Bronchial epithelial cell (primary cell): Measurements from ENCODE around the gene ARHGEF38. TPM values are rescaled to one million over a fixed set of nuclear protein-coding genes. Genes with fewer than 3 reads are reported as not detected.
"Not testable (repeated sequence)": the region's sequence is repeated elsewhere in the genome, so short reads cannot be mapped to it uniquely, and the experiment has no call there.

Source experiments
- DNase-seq: peaks from one replicate; pipeline ENCODE4 v3.0.0-alpha.2; 2010; ENCODE audit warnings: low read depth
- FAIRE-seq: peaks from 2 replicates; lab custom pipeline; 2011; peaks lifted over from hg19 to GRCh38; lab: Jason Lieb, UNC
- H3K27me3 ChIP-seq: 2 replicates; pipeline ENCODE4 v1.5.1; 2011; ENCODE audit warnings: low read length; ENCODE audit not compliant: control insufficient read depth, insufficient read depth
- H3K36me3 ChIP-seq: 2 replicates; pipeline ENCODE4 v1.5.1; 2011; ENCODE audit warnings: low read length; ENCODE audit not compliant: control insufficient read depth, insufficient read depth
- H3K4me3 ChIP-seq: 2 replicates; pipeline ENCODE4 v1.5.1; 2011; ENCODE audit warnings: mild to moderate bottlenecking, low read depth, low read length, control low read depth
- CTCF ChIP-seq: IDR thresholded peaks from 2 replicates; pipeline ENCODE4 v1.5.1; 2011; ENCODE audit warnings: mild to moderate bottlenecking, moderate library complexity, low read length, control low read depth, inconsistent platforms; ENCODE audit not compliant: insufficient read depth, severe bottlenecking
- total RNA-seq: library from RNA; depleted of rRNA; stranded (reverse); fragments of >200 nt; gene quantifications from 2 replicates; pipeline ENCODE4 v1.2.1, GENCODE V29; 2014

ARHGEF38 gene
- total RNA-seq, 1 donor from 2014 or later = not detected

DNA sequence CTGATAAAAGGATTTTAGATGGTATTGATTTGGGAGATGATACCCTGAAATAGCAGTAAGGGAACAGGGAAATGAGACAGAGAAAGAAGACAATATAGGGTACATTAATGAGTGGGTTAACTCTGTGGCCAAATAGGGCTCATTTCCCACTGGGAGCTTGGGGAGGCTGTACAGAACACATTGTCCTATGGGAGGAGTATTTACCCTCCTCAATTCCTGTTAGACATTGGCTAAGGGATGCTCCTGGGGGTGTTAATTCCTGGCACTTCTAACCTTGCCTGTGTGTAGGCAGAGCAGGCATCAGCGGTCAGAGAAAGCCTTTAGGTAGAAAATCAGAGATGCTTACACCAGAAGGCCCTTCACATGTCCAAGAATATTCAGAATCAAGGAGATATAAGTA lies 49.0 kb downstream of the ARHGEF38 start:
- H3K4me3 ChIP-seq = no peak overlapping the region
- FAIRE-seq (no peak), DNase-seq (no peak)
- no peaks in the 10 kb centered on the region for H3K27me3 ChIP-seq
- no peaks in the 10 kb centered on the region for H3K36me3 ChIP-seq
- no peak for TF ChIP-seq CTCF

DNA sequence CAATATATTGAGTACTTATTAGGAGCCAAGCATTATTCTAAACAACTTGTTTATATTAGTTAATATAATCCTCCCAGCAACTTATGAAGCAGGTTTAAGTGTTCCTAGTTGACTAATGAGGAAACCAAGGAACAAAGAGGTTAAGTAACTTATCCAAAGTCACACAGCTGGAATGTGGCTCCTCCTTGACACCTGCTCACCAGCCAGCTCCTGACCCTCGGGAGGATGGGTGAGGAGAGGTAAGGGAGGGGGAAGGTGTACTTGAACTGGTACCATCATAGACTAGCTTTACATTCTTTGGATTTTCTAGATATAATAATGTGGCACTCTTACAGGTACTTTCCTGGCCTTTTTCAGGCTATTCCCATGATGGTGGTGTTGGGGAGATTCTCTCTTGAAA lies 50.7 kb downstream of the ARHGEF38 start:
- Histone ChIP-seq H3K36me3 (no peaks in the 10 kb centered on the region), H3K4me3 (no peak overlapping the region), H3K27me3 (no peaks in the 10 kb centered on the region)
- peak; percentile 25 for DNase-seq
- no peak for FAIRE-seq
- TF ChIP-seq CTCF = no peak

- H3K27me3 ChIP-seq = no peaks in the 10 kb centered on the region
- TF ChIP-seq CTCF = no peak
- DNase-seq = peak; percentile 69
- no peak overlapping the region for H3K4me3 ChIP-seq
- no peak for FAIRE-seq
- H3K36me3 ChIP-seq = no peaks in the 10 kb centered on the region
Observed at GRCh38 chr4:105605493-105605892, 53.1 kb downstream of the ARHGEF38 start.

DNA sequence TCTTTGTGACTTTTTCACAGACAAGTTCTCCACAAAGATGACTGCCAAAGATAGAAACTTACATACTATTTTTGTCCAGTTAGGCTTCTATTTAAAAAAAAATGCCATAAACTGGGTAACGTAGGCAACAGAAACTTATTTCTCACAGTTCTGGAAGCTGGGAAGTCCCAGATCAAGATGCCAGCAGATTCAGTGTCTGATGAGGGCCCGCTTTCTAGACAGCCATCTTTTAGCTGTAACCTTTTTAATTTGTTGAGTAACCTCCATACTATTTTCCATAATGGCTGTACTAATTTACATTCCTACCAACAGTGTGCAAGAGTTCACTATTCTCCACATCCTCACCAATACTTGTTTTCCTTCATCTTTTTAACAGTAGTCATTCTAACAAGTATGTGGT lies 55.5 kb downstream of the ARHGEF38 start:
- FAIRE-seq (no peak), DNase-seq (no peak)
- TF ChIP-seq CTCF = no peak
- no peaks in the 10 kb centered on the region for H3K27me3 ChIP-seq
- H3K4me3 ChIP-seq = no peak overlapping the region
- H3K36me3 ChIP-seq = no peaks in the 10 kb centered on the region

DNA sequence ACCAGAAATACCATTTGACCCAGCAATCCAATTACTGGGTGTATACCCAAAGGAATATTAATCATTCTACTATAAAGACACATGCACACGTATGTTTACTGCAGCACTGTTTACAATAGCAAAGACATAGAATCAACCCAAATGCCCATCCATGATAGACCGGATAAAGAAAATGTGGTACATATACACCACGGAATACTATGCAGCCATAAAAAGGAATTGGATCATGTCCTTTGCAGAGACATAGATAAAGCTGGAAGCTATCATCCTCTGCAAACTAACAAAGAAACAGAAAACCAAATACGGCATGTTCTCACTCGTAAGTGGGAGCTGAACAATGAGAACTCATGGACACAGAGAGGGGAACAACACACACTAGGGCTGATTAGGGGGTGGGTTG lies 57.4 kb downstream of the ARHGEF38 start:
- not testable (repeated sequence) for DNase-seq, H3K27me3 ChIP-seq, FAIRE-seq, H3K4me3 ChIP-seq, H3K36me3 ChIP-seq

- Histone ChIP-seq H3K4me3 (no peak overlapping the region), H3K36me3 (no peaks in the 10 kb centered on the region), H3K27me3 (no peaks in the 10 kb centered on the region)
- DNase-seq (peak; percentile 65), FAIRE-seq (no peak)
- no peak for TF ChIP-seq CTCF
Observed at GRCh38 chr4:105613306-105613705, 60.9 kb downstream of the ARHGEF38 start.
